ENCODE data around the gene GPRC5D. TPM values are rescaled to one million over a fixed set of nuclear protein-coding genes. Genes with fewer than 3 reads are reported as not detected.

GPRC5D gene
- total and polyA plus RNA-seq, 9 of the 15 experiments (the other 6 are each of a cell fraction or from before 2014, with no cell fraction given): 1.0 to 1.1 TPM; not detected in 7

DNA sequence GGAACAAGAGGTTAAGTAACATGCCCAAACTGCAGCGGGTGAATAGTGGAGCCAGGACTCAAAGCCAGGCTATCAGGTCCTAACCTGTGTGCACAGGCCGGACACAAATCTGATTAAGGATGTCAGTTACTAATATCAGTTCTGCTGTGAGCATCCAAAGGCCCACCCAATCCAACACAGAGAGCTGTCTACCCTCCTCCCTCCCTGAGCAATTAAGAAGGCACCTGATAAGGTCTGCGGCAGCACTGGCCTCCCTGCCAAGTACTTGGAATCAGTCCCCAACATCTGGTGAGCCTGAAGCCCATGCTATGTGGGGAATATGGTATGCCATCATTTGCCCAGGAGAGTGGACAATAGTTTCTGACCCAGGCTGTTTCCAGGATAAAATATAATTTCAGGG lies 44.2 kb upstream of the GPRC5D start:
- H3K36me3 ChIP-seq (ENCODE audit: control insufficient read depth, insufficient read depth, low read length): no peaks in the 10 kb centered on the region
- 34% methylated on average over 3 of the region's 3 CpGs for WGBS (ENCODE audit: insufficient coverage, low coverage, missing lambda C conversion rate)
- BruUV-seq (replicated peaks): no TSS peak
- FAIRE-seq (no peak), DNase-seq (ENCODE audit: extremely low read depth in 1 of 4, low spot score in 3 of 4) (no peak), ATAC-seq (no peak)
- H4K20me1 ChIP-seq (replicated peaks; ENCODE audit: control insufficient read depth, insufficient read depth, low read length): 0 out of 2 replicates have a peak, but pooled peaks cover 5% of the 10 kb centered on the region
- no peak overlapping the region for H3K4me2 ChIP-seq (ENCODE audit: insufficient read depth, low read length)
- H3K27ac ChIP-seq (ENCODE audit: extremely low read depth, low read depth, low read length): no peak overlapping the region
- POLR2A ChIA-PET: interaction anchor here (1.1 kb wide), 1 partner anchor 104 kb away, joined by 3 read pairs; no protein-coding TSS in a partner anchor
- peaks cover 6 to 16% of the 10 kb centered on the region in 2 experiments; a peak in 4 of 5 replicates for H3K4me1 ChIP-seq (replicated peaks in 1 of 2; ENCODE audit: control insufficient read depth in 2 of 2, insufficient read depth in 2 of 2, low read length in 2 of 2)
- CTCF ChIA-PET (ENCODE audit: low intra/inter-chr PET ratio): no interaction called here
- no peaks in the 10 kb centered on the region for H3K9me3 ChIP-seq (replicated peaks; ENCODE audit: control insufficient read depth, insufficient read depth, low read depth, low read length)
- no peaks in the 10 kb centered on the region for H3K9me1 ChIP-seq (ENCODE audit: control insufficient read depth, insufficient read depth, low read length)
- no peak overlapping the region for H2AFZ ChIP-seq (ENCODE audit: low read depth, low read length)
- TF ChIP-seq RBM25 (IDR thresholded peaks at IDR 0.05; ENCODE audit: low read depth, low read length, severe bottlenecking): peak; percentile 32
- TF ChIP-seq ZNF239 (CRISPR knock-in tag; IDR thresholded peaks at IDR 0.05): peak; percentile 98
- no peak for TF ChIP-seq RBM14 (IDR thresholded peaks at IDR 0.05; ENCODE audit: borderline replicate concordance, insufficient read depth, low read depth, low read length)
- H3K27me3 ChIP-seq (ENCODE audit: control insufficient read depth in 2 of 2, insufficient read depth in 2 of 2, low read length in 2 of 2): no peaks in the 10 kb centered on the region
- intact Hi-C loops (cut with micrococcal nuclease) (no loop called here), in situ Hi-C loops (cut with MboI) (no loop called here)
- H3K79me2 ChIP-seq (ENCODE audit: control insufficient read depth, insufficient read depth, low read length): no peaks in the 10 kb centered on the region
- H3K9ac ChIP-seq (ENCODE audit: insufficient read depth in 1 of 2, low read depth in 2 of 2, low read length in 2 of 2): 0 out of 4 replicates have a peak overlapping the region, but pooled peaks of 1 of the 2 experiments have one; percentile 21
- H3K4me3 ChIP-seq: no peak overlapping the region

GRCh38 chr12:12995088-12995487 lies 43.1 kb upstream of the GPRC5D start:
- FAIRE-seq: no peak
- Histone ChIP-seq H3K27me3 (ENCODE audit: control insufficient read depth in 2 of 2, insufficient read depth in 2 of 2, low read length in 2 of 2) (no peaks in the 10 kb centered on the region), H3K4me2 (ENCODE audit: insufficient read depth, low read length) (no peak overlapping the region), H3K9me1 (ENCODE audit: control insufficient read depth, insufficient read depth, low read length) (no peaks in the 10 kb centered on the region), H4K20me1 (replicated peaks; ENCODE audit: control insufficient read depth, insufficient read depth, low read length) (0 out of 2 replicates have a peak, but pooled peaks cover 5% of the 10 kb centered on the region), H3K9me3 (replicated peaks; ENCODE audit: control insufficient read depth, insufficient read depth, low read depth, low read length) (no peaks in the 10 kb centered on the region), H3K27ac (ENCODE audit: extremely low read depth, low read depth, low read length) (no peak overlapping the region), H2AFZ (ENCODE audit: low read depth, low read length) (no peak overlapping the region), H3K9ac (ENCODE audit: insufficient read depth in 1 of 2, low read depth in 2 of 2, low read length in 2 of 2) (no peak overlapping the region), H3K4me3 (no peak overlapping the region), H3K79me2 (ENCODE audit: control insufficient read depth, insufficient read depth, low read length) (no peaks in the 10 kb centered on the region), H3K4me1 (replicated peaks in 1 of 2; ENCODE audit: control insufficient read depth in 2 of 2, insufficient read depth in 2 of 2, low read length in 2 of 2) (peaks cover 5 to 6% of the 10 kb centered on the region in 2 experiments; a peak in 4 of 5 replicates), H3K36me3 (ENCODE audit: control insufficient read depth, insufficient read depth, low read length) (no peaks in the 10 kb centered on the region)
- no peak for ATAC-seq
- BruUV-seq (replicated peaks): no TSS peak
- DNase-seq (ENCODE audit: extremely low read depth in 1 of 4, low spot score in 3 of 4): no peak
- WGBS (ENCODE audit: insufficient coverage, low coverage, missing lambda C conversion rate): 74% methylated on average over 3 of the region's 3 CpGs
- intact Hi-C loops (cut with micrococcal nuclease) (no loop called here), in situ Hi-C loops (cut with MboI) (no loop called here)
- ChIA-PET POLR2A (no interaction called here), CTCF (ENCODE audit: low intra/inter-chr PET ratio) (interaction anchor here (0.6 kb wide), 1 partner anchor 1411 kb away, joined by 4 read pairs; no protein-coding TSS in a partner anchor)
- TF ChIP-seq GTF2F1 (IDR thresholded peaks at IDR 0.05; ENCODE audit: low read depth, low read length) (no peak), MIER1 (IDR thresholded peaks at IDR 0.05; ENCODE audit: low read depth) (no peak), MTA3 (IDR thresholded peaks at IDR 0.05; ENCODE audit: borderline replicate concordance) (no peak), FOXJ3 (CRISPR knock-in tag; IDR thresholded peaks at IDR 0.05) (no peak), XRCC4 (IDR thresholded peaks at IDR 0.05; ENCODE audit: extremely low read depth, insufficient read depth, insufficient read length) (no peak), ZNF324 (CRISPR knock-in tag; IDR thresholded peaks at IDR 0.05) (no peak), SETDB1 (IDR thresholded peaks at IDR 0.05; ENCODE audit: low read length) (no peak), ZNF609 (CRISPR knock-in tag; IDR thresholded peaks at IDR 0.05; ENCODE audit: borderline replicate concordance) (no peak), TAF15 (IDR thresholded peaks at IDR 0.05; ENCODE audit: low read depth, low read length) (no peak), RB1 (IDR thresholded peaks at IDR 0.05; ENCODE audit: low read depth) (no peak)
